ENCODE measurements around the gene MCF2L2. TPM values are rescaled to one million over a fixed set of nuclear protein-coding genes. Genes with fewer than 3 reads are reported as not detected.

The MCF2L2 gene
- total and polyA plus RNA-seq, 2 experiments from 2014 or later = 6.7 to 14.6 TPM

DNA sequence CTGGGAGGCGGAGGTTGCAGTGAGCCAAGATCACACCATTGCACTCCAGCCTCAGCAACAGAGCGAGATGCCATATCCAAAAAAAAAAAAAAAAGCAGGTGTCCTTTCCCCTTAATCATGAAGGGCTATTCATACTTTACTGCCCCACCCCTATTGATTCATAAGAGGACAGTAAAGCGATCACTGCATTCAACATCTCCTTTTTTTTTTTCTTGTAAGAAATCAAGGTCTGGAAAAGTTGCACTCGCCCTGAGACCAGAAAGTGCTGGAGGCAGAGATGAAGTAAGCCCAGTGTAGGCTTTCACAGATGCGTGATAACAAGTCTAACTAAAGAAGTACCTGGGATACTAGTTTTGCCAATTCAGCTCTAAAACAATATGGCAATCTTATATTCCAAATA, 151.2 kb downstream of the MCF2L2 start:
- Histone ChIP-seq H4K20me1 (replicated peaks; ENCODE audit: insufficient read depth) (no peaks in the 10 kb centered on the region), H3K4me3 (no peak overlapping the region), H3K9me2 (ENCODE audit: insufficient read depth) (no peaks in the 10 kb centered on the region), H3K36me3 (ENCODE audit: insufficient read depth) (no peaks in the 10 kb centered on the region), H3F3A (replicated peaks; ENCODE audit: low read depth) (no peaks in the 10 kb centered on the region), H3K27me3 (ENCODE audit: insufficient read depth) (no peaks in the 10 kb centered on the region), H3K79me2 (replicated peaks; ENCODE audit: insufficient read depth) (no peaks in the 10 kb centered on the region), H3K4me1 (ENCODE audit: insufficient read depth) (peaks cover 8% of the 10 kb centered on the region; the same call in 1 of the 2 replicates), H2AFZ (no peak overlapping the region), H3K27ac (ENCODE audit: low read depth) (no peak overlapping the region), H3K4me2 (no peak overlapping the region)
- Mint-ChIP-seq H3K27me3 (ENCODE audit: insufficient read depth, low read depth, poor library complexity) (no peaks in the 10 kb centered on the region), H3K9me3 (no peaks in the 10 kb centered on the region), H3K4me1 (peaks cover 7% of the 10 kb centered on the region), H3K36me3 (ENCODE audit: low read depth) (no peaks in the 10 kb centered on the region), H3K27ac (no peak overlapping the region), H3K4me3 (no peak overlapping the region)
- no peak for DNase-seq (ENCODE audit: low spot score)
- TF ChIP-seq NANOG (IDR thresholded peaks at IDR 0.05; ENCODE audit: borderline replicate concordance) = no peak
- TF ChIP-seq, protein P1, sequence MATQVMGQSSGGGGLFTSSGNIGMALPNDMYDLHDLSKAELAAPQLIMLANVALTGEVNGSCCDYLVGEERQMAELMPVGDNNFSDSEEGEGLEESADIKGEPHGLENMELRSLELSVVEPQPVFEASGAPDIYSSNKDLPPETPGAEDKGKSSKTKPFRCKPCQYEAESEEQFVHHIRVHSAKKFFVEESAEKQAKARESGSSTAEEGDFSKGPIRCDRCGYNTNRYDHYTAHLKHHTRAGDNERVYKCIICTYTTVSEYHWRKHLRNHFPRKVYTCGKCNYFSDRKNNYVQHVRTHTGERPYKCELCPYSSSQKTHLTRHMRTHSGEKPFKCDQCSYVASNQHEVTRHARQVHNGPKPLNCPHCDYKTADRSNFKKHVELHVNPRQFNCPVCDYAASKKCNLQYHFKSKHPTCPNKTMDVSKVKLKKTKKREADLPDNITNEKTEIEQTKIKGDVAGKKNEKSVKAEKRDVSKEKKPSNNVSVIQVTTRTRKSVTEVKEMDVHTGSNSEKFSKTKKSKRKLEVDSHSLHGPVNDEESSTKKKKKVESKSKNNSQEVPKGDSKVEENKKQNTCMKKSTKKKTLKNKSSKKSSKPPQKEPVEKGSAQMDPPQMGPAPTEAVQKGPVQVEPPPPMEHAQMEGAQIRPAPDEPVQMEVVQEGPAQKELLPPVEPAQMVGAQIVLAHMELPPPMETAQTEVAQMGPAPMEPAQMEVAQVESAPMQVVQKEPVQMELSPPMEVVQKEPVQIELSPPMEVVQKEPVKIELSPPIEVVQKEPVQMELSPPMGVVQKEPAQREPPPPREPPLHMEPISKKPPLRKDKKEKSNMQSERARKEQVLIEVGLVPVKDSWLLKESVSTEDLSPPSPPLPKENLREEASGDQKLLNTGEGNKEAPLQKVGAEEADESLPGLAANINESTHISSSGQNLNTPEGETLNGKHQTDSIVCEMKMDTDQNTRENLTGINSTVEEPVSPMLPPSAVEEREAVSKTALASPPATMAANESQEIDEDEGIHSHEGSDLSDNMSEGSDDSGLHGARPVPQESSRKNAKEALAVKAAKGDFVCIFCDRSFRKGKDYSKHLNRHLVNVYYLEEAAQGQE (IDR thresholded peaks at IDR 0.05; ENCODE audit: unreplicated experiment) = no peak
- TF ChIP-seq JUNB (IDR thresholded peaks at IDR 0.05; ENCODE audit: unreplicated experiment) = no peak
- no peak for TF ChIP-seq EZH2phosphoT487 (IDR thresholded peaks at IDR 0.05; ENCODE audit: unreplicated experiment)
- TF ChIP-seq EZH2 (IDR thresholded peaks at IDR 0.05; ENCODE audit: low read depth, unreplicated experiment) = no peak
- TF ChIP-seq ZNF114 (CRISPR knock-in tag; IDR thresholded peaks at IDR 0.05) = no peak
- no peak for ATAC-seq

DNA sequence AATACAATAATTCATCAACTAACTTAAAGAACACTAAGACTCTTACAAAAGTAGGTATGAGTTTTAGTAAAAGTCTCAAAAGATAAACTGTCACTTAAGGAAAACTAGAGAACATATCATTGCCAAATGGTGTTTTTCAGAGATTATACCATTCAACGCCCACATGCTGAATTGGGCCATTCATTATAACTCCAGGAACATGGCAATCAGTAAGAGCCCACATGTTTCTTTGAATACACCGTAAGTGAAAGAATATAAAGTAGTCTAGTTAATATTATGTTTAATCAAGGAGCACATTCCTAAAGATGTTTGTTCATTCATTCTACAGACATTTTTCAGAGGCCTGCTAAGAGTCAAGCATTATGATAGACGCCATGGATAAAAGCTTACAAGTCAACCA, 152.5 kb downstream of the MCF2L2 start:
- H3K36me3 Mint-ChIP-seq (ENCODE audit: low read depth) = no peaks in the 10 kb centered on the region
- no peak overlapping the region for H3K4me3 Mint-ChIP-seq
- no peaks in the 10 kb centered on the region for H3K27me3 Mint-ChIP-seq (ENCODE audit: insufficient read depth, low read depth, poor library complexity)
- no peak for DNase-seq (ENCODE audit: low spot score)
- Histone ChIP-seq H3K4me2 (no peak overlapping the region), H4K20me1 (replicated peaks; ENCODE audit: insufficient read depth) (no peaks in the 10 kb centered on the region), H3K4me3 (no peak overlapping the region), H3K4me1 (ENCODE audit: insufficient read depth) (peaks cover 2% of the 10 kb centered on the region; the same call in 1 of the 2 replicates), H3F3A (replicated peaks; ENCODE audit: low read depth) (no peaks in the 10 kb centered on the region), H3K36me3 (ENCODE audit: insufficient read depth) (no peaks in the 10 kb centered on the region), H3K27ac (ENCODE audit: low read depth) (no peak overlapping the region), H3K79me2 (replicated peaks; ENCODE audit: insufficient read depth) (no peaks in the 10 kb centered on the region), H2AFZ (no peak overlapping the region), H3K9me2 (ENCODE audit: insufficient read depth) (no peaks in the 10 kb centered on the region), H3K27me3 (ENCODE audit: insufficient read depth) (no peaks in the 10 kb centered on the region)
- H3K27ac Mint-ChIP-seq = no peak overlapping the region
- H3K4me1 Mint-ChIP-seq = peaks cover under 1% of the 10 kb centered on the region
- H3K9me3 Mint-ChIP-seq = no peaks in the 10 kb centered on the region
- ATAC-seq = no peak
- TF ChIP-seq, protein P2, sequence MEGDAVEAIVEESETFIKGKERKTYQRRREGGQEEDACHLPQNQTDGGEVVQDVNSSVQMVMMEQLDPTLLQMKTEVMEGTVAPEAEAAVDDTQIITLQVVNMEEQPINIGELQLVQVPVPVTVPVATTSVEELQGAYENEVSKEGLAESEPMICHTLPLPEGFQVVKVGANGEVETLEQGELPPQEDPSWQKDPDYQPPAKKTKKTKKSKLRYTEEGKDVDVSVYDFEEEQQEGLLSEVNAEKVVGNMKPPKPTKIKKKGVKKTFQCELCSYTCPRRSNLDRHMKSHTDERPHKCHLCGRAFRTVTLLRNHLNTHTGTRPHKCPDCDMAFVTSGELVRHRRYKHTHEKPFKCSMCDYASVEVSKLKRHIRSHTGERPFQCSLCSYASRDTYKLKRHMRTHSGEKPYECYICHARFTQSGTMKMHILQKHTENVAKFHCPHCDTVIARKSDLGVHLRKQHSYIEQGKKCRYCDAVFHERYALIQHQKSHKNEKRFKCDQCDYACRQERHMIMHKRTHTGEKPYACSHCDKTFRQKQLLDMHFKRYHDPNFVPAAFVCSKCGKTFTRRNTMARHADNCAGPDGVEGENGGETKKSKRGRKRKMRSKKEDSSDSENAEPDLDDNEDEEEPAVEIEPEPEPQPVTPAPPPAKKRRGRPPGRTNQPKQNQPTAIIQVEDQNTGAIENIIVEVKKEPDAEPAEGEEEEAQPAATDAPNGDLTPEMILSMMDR (conservative IDR thresholded peaks at IDR 0.05; ENCODE audit: low read depth in 2 of 2) = no peak
- TF ChIP-seq, protein P3, sequence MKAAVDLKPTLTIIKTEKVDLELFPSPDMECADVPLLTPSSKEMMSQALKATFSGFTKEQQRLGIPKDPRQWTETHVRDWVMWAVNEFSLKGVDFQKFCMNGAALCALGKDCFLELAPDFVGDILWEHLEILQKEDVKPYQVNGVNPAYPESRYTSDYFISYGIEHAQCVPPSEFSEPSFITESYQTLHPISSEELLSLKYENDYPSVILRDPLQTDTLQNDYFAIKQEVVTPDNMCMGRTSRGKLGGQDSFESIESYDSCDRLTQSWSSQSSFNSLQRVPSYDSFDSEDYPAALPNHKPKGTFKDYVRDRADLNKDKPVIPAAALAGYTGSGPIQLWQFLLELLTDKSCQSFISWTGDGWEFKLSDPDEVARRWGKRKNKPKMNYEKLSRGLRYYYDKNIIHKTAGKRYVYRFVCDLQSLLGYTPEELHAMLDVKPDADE (IDR thresholded peaks at IDR 0.05) = no peak
- TF ChIP-seq JUNB (IDR thresholded peaks at IDR 0.05; ENCODE audit: unreplicated experiment) (no peak), STAT1 (IDR thresholded peaks at IDR 0.05; ENCODE audit: unreplicated experiment) (no peak), ZNF331 (CRISPR knock-in tag; IDR thresholded peaks at IDR 0.05; ENCODE audit: low read depth) (no peak)

Measured in GM23338 (cell line).